K562 (cell line): Measurements from ENCODE around the gene CFAP92. TPM values are rescaled to one million over a fixed set of nuclear protein-coding genes. Genes with fewer than 3 reads are reported as not detected.

Source experiments
- ATAC-seq: fragments of 200-7000 bp; cut with Tn5 transposase; 3 replicates; pipeline ENCODE4 v1.9.1; 2020; ENCODE audit warnings: moderate library complexity
- BruUV-seq: library from RNA; stranded (reverse); fragments of 400-500 nt; replicated peaks from 2 replicates; lab custom pipeline; 2021; lab: Mats Ljungman, UMichigan
- CTCF ChIA-PET: fragments of 300-600 bp; formaldehyde crosslinking; extraction: SDS; loops from one replicate; lab custom pipeline; 2021; ENCODE audit warnings: low intra/inter-chr PET ratio; lab: Yijun Ruan, JAX
- POLR2A ChIA-PET: fragments of 300-600, 350-650 bp; sonication (Branson Sonifier 250); formaldehyde crosslinking; extraction: SDS; loops from one replicate; lab custom pipeline; 2021; ENCODE audit warnings: antibody characterized with exemption, inconsistent platforms; lab: Yijun Ruan, JAX
- DNase-seq, 4 experiments: peaks; one replicate each; pipeline versions ENCODE4 v3.0.0 to v3.0.0-alpha.2; 2011 to 2018; ENCODE audit warnings: low spot score in 3 of 4, mixed read lengths in 3 of 4; ENCODE audit errors: extremely low read depth in 1 of 4
- FAIRE-seq: peaks from 2 replicates; lab custom pipeline; 2011; peaks lifted over from hg19 to GRCh38; lab: Jason Lieb, UNC
- H2AFZ ChIP-seq: 2 replicates; pipeline ENCODE4 v1.6.0; 2011; ENCODE audit warnings: low read depth, low read length, control low read depth, inconsistent platforms
- H3K27ac ChIP-seq: fragments of 200-600 bp; 3 replicates; pipeline ENCODE4 v1.8.0; 2011; ENCODE audit warnings: low read depth, mild to moderate bottlenecking, control low read depth, inconsistent platforms, low read length, moderate library complexity, mixed read lengths; ENCODE audit errors: extremely low read depth
- H3K27me3 ChIP-seq, 2 experiments: fragments of 300-600 bp in 1 of 2; 2 replicates in 1 of 2; 3 replicates in 1 of 2; pipeline versions ENCODE4 v1.6.0 to v1.8.0; 2011; ENCODE audit warnings: inconsistent platforms in 2 of 2, low read length in 2 of 2, mild to moderate bottlenecking in 1 of 2, mixed read lengths in 1 of 2, moderate library complexity in 1 of 2; ENCODE audit not compliant: control insufficient read depth in 2 of 2, insufficient read depth in 2 of 2
- H3K36me3 ChIP-seq: fragments of 300-600 bp; 3 replicates; pipeline ENCODE4 v1.8.0; 2011; ENCODE audit warnings: mild to moderate bottlenecking, low read length, inconsistent platforms; ENCODE audit not compliant: control insufficient read depth, insufficient read depth
- H3K4me1 ChIP-seq, 2 experiments: fragments of 200-600 bp in 1 of 2; replicated peaks in 1 of 2; 2 replicates in 1 of 2; 3 replicates in 1 of 2; pipeline versions ENCODE4 v1.5.1 to v1.8.0; 2011; ENCODE audit warnings: inconsistent platforms in 2 of 2, low read length in 2 of 2, mild to moderate bottlenecking in 1 of 2, mixed read lengths in 1 of 2, moderate library complexity in 1 of 2; ENCODE audit not compliant: control insufficient read depth in 2 of 2, insufficient read depth in 2 of 2
- H3K4me2 ChIP-seq: 2 replicates; pipeline ENCODE4 v1.6.1; 2011; ENCODE audit warnings: low read length, control low read depth, inconsistent platforms, mixed read lengths; ENCODE audit not compliant: insufficient read depth
- H3K4me3 ChIP-seq: fragments of 200-600 bp; sonication (generic), shearing (Covaris generic); 2 replicates; pipeline ENCODE4 v1.5.1; 2016; ENCODE audit warnings: control low read depth, inconsistent platforms
- H3K79me2 ChIP-seq: fragments of 200-600 bp; 3 replicates; pipeline ENCODE4 v1.8.0; 2011; ENCODE audit warnings: low read length, inconsistent platforms; ENCODE audit not compliant: control insufficient read depth, insufficient read depth
- H3K9ac ChIP-seq, 2 experiments: 2 replicates each; pipeline versions ENCODE4 v1.6.0 to v1.6.1; 2011; ENCODE audit warnings: low read depth in 2 of 2, low read length in 2 of 2, control low read depth in 1 of 2, inconsistent platforms in 1 of 2, mild to moderate bottlenecking in 1 of 2, mixed read lengths in 1 of 2; ENCODE audit not compliant: insufficient read depth in 1 of 2
- H3K9me1 ChIP-seq: one replicate; pipeline ENCODE4 v1.6.0; 2011; ENCODE audit warnings: inconsistent platforms, mild to moderate bottlenecking, low read length, moderate library complexity; ENCODE audit not compliant: control insufficient read depth, insufficient read depth
- H3K9me3 ChIP-seq: replicated peaks from 2 replicates; pipeline ENCODE4 v1.5.1; 2011; ENCODE audit warnings: low read depth, low read length, inconsistent platforms; ENCODE audit not compliant: control insufficient read depth, insufficient read depth
- H4K20me1 ChIP-seq: replicated peaks from 2 replicates; pipeline ENCODE4 v1.6.1; 2011; ENCODE audit warnings: low read length, inconsistent platforms, mixed read lengths; ENCODE audit not compliant: control insufficient read depth, insufficient read depth
- ESRRA ChIP-seq: fragments of 450-650 bp; IDR thresholded peaks from 2 replicates; pipeline ENCODE4 v1.6.1; 2014; ENCODE audit warnings: low read depth, mild to moderate bottlenecking, moderate library complexity, borderline replicate concordance
- NFE2 ChIP-seq: IDR thresholded peaks from 2 replicates; pipeline ENCODE4 v1.6.1; 2014; ENCODE audit warnings: antibody characterized with exemption, low read depth
- SMARCC2 ChIP-seq: fragments of 450-650 bp; IDR thresholded peaks from 2 replicates; pipeline ENCODE4 v1.6.1; 2017; ENCODE audit warnings: antibody characterized with exemption, moderate library complexity, mild to moderate bottlenecking, low read depth
- WGBS: fragments of 100-300 bp; shearing (Covaris generic); methylation state at CpG from one replicate; pipeline ENCODE4 v1.1.6; 2016; ENCODE audit warnings: low coverage, mixed read lengths; ENCODE audit not compliant: insufficient coverage; ENCODE audit errors: missing lambda C conversion rate; 5-methylcytosine and 5-hydroxymethylcytosine counted together
- in situ Hi-C: fragments of 300-500 bp; cut with MboI; formaldehyde crosslinking; loops from 4 replicates; pipeline ENCODE4 v1.15.0; 2018; ENCODE audit warnings: inconsistent platforms, mixed read lengths
- intact Hi-C: fragments of 100-400 bp; cut with micrococcal nuclease; formaldehyde crosslinking; loops from 2 replicates; pipeline ENCODE4 v1.14.2; 2022
- polyA plus RNA-seq, 8 experiments: library from polyadenylated mRNA; depleted of rRNA in 4 of 8; stranded (reverse) in 5 of 8; unstranded in 3 of 8; fragments of >200 nt; fragmentation: Nextera tagmentation in 2 of 8; fragmentation: Illumina TruSeq in 1 of 8; extraction: Ambion mirVana in 2 of 8; extraction: Trizol in 1 of 8; gene quantifications; 2 replicates each; pipeline versions ENCODE4 v1.2.1 to v1.2.3, GENCODE V29; 2011 to 2014; ENCODE audit warnings: inconsistent platforms in 1 of 8, missing spikeins in 1 of 8
- total RNA-seq, 7 experiments: library from RNA; depleted of rRNA in 6 of 7; stranded (reverse); fragments of >200 nt in 6 of 7; fragmentation: Illumina TruSeq in 2 of 7; extraction: Trizol in 2 of 7; gene quantifications; 2 replicates each; pipeline versions ENCODE4 v1.2.1 to v1.2.3, GENCODE V29; 2011 to 2021; ENCODE audit warnings: low replicate concordance in 1 of 7
- TF ChIP-seq, protein P1 (sequence below), 2 experiments: fragments of 250-450 bp in 1 of 2; fragments of 450-650 bp in 1 of 2; sonication (Bioruptor Pico) in 1 of 2; IDR thresholded peaks; 2 replicates each; pipeline versions ENCODE4 v1.6.1 to v1.8.0; 2016 to 2021; ENCODE audit warnings: mild to moderate bottlenecking in 2 of 2, moderate library complexity in 2 of 2, missing compliant biosample characterization in 1 of 2, missing genetic modification characterization in 1 of 2
- TF ChIP-seq, protein P2 (sequence below): fragments of 450-650 bp; IDR thresholded peaks from 2 replicates; pipeline ENCODE4 v1.7.0; 2016; ENCODE audit warnings: borderline replicate concordance

Gene CFAP92
- total and polyA plus RNA-seq, 9 of the 15 experiments (the other 6 are each of a cell fraction or from before 2014, with no cell fraction given): 0.06 to 0.62 (median 0.36) TPM

DNA sequence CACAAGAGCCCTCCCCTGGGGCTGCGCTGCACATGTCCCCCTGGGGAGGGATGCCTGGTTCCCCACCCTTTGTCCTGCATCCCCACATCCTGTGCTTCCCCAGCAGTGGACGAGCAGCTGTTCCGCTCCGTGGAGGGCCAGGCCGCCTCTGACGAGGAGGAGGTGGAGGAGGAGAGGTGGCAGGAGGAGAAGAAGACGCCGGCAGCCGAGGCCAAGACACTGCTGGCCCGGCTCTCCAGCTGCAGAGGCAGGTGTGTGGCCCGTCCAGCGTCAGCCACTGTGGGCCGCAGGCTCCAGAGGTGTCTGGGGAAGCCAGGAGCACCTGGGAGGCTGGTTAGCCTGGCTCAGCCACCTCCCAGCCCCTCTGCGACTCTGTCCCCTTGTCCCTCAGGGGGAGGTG lies 38.8 kb upstream of the CFAP92 start:
- Histone ChIP-seq H3K9me3 (peaks cover 2% of the 10 kb centered on the region; the same call in 1 of the 2 replicates), H4K20me1 (no peaks in the 10 kb centered on the region), H2AFZ (no peak overlapping the region), H3K4me3 (no peak overlapping the region), H3K36me3 (no peaks in the 10 kb centered on the region), H3K27ac (no peak overlapping the region), H3K9me1 (no peaks in the 10 kb centered on the region), H3K9ac (no peak overlapping the region; a peak in 1 of 4 replicates), H3K4me2 (no peak overlapping the region), H3K4me1 (peaks cover 0 to 5% of the 10 kb centered on the region in 2 experiments; a peak in 2 of 5 replicates), H3K79me2 (no peaks in the 10 kb centered on the region), H3K27me3 (no peaks in the 10 kb centered on the region; a peak in 1 of 5 replicates)
- TF ChIP-seq, protein P1, sequence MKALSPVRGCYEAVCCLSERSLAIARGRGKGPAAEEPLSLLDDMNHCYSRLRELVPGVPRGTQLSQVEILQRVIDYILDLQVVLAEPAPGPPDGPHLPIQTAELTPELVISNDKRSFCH (CRISPR knock-in tag; IDR thresholded peaks at IDR 0.05): no peak
- TF ChIP-seq, protein P1 (tag; IDR thresholded peaks at IDR 0.05): no peak
- TF ChIP-seq ESRRA: no peak
- TF ChIP-seq, protein P2, sequence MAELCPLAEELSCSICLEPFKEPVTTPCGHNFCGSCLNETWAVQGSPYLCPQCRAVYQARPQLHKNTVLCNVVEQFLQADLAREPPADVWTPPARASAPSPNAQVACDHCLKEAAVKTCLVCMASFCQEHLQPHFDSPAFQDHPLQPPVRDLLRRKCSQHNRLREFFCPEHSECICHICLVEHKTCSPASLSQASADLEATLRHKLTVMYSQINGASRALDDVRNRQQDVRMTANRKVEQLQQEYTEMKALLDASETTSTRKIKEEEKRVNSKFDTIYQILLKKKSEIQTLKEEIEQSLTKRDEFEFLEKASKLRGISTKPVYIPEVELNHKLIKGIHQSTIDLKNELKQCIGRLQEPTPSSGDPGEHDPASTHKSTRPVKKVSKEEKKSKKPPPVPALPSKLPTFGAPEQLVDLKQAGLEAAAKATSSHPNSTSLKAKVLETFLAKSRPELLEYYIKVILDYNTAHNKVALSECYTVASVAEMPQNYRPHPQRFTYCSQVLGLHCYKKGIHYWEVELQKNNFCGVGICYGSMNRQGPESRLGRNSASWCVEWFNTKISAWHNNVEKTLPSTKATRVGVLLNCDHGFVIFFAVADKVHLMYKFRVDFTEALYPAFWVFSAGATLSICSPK: no peak
- no peak for TF ChIP-seq SMARCC2
- TF ChIP-seq NFE2: no peak
- in situ Hi-C loops: no loop called here
- 17% methylated on average over 4 of the region's 14 CpGs for WGBS
- intact Hi-C loops: no loop called here
- FAIRE-seq (no peak), ATAC-seq (no peak; the same call in 2 of the 3 replicates), DNase-seq (no peak)
- POLR2A ChIA-PET: interaction anchor here (1.1 kb wide), 1 partner anchor 9 kb away, joined by 3 read pairs; no protein-coding TSS in a partner anchor
- CTCF ChIA-PET: no interaction called here
- no TSS peak for BruUV-seq
